HG03280 (cell line): ENCODE results near the gene LIN9.
"Not testable (repeated sequence)": the region's sequence is repeated elsewhere in the genome, so short reads cannot be mapped to it uniquely, and the experiment has no call there.

ENCODE experiments used
- ATAC-seq: cut with Tn5 transposase; IDR thresholded peaks from one replicate; pipeline ENCODE4 v1.9.1; 2021; ENCODE audit warnings: mild to moderate bottlenecking, moderate library complexity; ENCODE audit not compliant: unreplicated experiment

The LIN9 gene, protein sequence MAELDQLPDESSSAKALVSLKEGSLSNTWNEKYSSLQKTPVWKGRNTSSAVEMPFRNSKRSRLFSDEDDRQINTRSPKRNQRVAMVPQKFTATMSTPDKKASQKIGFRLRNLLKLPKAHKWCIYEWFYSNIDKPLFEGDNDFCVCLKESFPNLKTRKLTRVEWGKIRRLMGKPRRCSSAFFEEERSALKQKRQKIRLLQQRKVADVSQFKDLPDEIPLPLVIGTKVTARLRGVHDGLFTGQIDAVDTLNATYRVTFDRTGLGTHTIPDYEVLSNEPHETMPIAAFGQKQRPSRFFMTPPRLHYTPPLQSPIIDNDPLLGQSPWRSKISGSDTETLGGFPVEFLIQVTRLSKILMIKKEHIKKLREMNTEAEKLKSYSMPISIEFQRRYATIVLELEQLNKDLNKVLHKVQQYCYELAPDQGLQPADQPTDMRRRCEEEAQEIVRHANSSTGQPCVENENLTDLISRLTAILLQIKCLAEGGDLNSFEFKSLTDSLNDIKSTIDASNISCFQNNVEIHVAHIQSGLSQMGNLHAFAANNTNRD

DNA sequence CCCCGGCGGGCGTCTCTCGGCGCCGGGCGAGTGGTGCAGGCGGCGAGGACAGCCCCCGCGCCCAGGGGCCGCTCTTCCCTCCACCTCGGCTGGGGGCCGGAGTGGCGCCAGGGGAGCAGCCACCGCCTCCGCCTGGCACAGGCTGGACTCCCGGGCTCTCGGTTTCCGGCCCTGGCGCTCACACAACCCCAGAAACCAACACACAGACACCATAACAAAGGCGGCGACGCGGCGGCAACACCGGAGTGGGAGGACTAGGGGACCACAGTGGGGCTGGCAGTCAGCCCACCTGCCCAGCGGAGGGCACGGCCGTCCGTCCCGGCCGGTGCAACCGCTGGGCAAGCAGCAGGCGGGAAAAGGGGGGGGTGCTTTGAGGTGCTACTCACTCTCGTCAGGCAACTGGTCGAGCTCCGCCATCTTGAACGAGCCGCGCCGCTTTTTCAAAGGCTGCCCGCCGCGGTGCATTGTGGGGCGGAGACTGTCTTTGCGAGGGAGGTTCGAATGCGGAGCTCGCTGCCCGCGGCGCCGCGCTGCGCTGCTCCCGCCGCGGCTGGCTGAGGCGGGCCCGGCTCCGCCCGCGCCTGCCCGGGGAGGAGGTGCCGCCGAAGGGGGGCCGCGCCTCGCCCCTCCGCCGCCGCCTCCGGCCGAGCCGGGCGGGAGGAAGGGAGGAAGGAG, at the start of gene LIN9:
LIN9 (minus strand) TSS at position 442 of the 675 bp plus-strand sequence; CDS start at position 417, 25 bp downstream.
- peak; percentile 75 for ATAC-seq

DNA sequence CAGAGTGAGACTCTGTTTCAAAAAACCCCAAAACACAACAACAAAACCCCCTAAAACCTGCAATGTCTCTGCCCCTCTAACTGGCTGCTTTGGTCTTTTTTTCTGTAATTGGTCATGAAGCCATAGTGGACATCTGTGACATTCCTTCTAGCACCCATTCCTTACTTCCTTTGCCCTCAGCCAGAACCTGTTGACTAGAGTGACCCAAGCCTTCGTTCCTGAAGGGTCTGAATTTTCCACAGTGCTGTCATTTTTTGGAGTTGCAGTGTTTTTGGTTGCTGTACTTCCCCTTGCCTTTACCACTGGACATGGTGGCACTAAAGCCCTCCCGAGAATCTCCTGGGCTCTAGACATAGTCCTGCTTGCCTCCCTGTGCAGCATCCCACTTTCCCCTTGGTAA, 48.5 kb upstream of the LIN9 start:
- no peak for ATAC-seq

- ATAC-seq = no peak
Observed at GRCh38 chr1:226355669-226356551, 46.9 kb upstream of the LIN9 start.

DNA sequence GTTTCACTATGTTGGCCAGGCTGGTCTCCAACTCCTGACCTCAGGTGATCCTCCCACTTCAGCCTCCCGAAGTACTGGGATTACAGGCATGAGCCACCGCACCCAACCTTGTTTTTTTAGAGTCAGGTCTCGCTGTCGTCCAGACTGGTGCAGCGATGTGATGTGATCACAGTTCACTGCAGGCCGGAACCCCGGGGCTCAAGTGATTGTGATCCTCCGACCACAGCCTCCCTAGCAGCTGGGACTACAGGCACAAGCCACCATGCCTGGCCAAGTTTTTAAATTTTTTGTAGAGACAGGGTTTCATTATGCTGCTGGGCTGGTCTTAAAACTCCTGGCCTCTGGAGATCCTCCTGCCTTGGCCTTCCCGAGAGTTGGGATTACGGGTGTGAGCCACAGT, 46.1 kb upstream of the LIN9 start:
- no peak for ATAC-seq

DNA sequence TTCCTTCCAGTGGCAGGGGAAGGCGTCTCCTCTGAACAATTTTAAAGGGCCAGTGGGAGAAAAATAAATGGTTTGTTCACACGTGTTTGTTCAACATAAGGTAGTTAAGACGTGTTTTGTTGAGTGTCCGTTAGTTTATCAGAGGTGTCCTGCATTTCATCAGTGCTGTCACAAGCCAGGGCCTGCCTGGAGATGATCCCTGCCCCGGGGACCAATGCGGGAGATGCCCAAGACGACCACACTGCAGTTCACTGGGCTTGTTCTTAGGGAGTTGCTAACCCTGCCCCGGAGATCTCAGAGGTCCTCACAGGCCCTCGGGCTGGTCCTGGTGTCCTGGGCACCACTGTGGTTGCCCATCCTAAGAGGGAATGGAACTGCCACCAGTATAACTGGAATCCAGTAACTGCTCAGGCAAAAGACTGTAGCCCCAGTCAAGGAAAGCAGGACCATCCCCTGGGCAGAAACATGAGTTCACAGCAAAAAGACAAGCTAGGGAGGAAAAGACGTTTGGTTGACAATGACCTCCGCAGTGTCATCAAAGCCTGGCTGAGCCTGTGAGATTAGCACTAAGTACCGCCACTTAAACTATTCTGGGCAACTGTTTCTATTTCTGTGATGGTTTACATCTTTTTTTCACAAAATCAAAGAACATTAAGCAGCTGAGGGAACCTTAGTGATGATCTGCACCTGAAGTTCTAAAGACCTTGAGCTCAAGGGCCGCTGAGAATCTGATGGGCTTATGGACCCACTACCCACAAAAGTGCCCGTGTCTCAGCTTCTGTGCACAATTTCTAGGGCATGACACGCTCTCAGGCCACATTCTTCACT, 44.9 kb upstream of the LIN9 start:
- ATAC-seq = no peak

DNA sequence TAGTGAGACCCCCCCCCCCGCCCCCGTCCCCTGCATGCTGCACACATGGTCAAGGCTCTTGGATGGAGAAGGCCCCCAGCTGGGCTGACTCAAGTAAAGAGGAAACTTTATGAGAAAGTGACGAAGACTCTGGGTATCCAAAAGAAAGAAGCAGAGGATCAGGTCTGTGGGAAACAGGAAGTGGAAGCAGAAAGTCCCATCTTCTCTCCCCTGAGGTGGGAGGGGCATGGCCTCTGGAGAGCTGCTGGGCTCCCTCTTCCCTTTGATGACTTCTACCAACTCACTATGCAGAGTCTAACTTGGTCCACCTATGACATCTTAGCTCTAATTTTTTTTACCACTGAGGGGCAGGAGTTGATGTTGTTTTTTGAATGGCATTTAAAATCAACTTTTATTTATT, 42.7 kb upstream of the LIN9 start:
- no peak for ATAC-seq

DNA sequence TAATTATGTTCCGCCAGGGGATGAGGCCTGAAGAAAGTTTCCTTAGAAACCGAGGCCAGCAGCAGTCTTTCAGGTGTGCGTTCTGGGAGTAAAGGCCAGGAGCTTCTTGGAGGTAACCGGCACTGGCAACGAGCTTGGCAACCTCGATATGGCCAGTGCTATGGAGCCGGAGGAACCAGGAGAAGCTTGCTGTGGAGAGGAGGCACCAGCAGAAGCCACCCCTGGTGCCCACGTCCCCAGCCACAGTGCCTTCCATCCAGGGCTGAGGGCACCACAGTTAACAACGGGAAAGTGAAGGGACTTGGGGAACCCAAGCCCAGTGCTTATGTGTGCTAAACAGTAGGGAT, 41.5 kb upstream of the LIN9 start:
- no peak for ATAC-seq

DNA sequence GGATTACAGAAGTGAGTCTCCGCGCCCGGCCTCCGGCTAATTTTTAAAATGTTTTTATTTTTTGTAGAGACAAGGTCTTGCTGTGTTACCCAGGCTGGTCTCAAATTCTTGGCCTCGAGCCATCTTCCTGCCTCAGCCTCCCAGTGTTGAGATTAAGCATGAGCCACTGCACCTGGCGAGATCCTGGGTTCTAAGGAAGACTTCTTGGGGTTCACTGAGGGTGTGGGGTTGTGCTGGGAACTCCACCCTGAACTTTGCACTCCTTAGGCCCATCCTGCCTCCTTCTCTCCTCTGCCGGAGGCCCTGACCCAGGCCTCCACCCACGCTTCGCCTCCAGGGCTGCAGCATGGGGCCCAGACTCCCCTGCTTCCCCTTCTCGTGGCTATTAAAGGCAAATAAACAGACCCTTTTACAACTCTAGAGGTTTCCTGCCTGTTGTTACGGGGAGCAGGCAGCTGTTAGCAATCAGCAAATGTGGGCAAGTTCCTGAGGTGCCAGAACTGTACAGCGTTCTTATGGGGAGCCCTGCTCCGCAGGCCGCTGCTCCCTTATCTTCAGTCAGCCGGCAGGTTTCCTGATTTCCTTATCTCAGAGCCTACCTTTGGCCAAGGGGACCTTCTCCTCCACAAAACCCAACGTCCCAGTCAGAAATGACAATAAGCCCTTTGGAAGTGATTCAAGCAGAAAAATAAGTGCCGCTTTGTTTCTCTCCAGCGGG, 41.0 kb upstream of the LIN9 start:
- no peak for ATAC-seq

DNA sequence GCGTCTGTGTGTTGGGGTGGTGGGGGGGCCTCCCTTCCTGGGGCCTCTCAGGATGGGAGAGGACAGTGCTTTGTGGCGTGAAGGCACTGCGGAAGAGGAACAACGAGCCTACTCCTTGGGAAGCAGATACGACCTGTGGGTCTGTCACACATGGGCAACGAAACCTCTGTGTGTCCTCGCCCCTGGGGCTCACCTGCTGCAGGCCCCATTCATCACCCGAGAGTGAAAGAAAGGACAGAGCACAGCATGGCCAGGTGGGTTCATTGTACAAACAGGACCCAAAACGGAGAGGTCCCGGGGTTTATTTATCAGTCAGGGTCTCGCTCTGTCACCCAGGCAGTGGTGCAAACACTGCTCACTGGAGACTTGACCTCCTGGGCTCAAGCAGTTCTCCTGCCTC, 40.1 kb upstream of the LIN9 start:
- no peak for ATAC-seq

- ATAC-seq = no peak
Observed at GRCh38 chr1:226344441-226345259, 35.7 kb upstream of the LIN9 start.

DNA sequence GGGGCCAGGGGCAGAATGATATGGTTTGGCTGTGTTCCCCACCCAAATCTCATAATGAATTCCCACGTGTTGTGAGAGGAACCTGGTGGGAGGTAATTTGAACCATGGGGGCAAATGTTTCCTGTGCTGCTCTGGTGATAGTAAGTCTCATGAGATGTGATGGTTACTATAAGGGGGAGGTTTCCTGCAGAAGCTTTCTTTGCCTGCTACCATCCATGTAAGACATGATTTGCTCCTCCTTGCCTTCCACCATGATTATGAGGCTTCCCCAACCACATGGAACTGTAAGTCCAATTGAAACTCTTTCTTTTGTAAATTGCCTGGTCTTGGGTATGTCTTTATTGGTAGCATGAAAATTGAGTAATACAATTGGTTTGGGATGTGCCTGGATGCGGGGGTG, 33.7 kb upstream of the LIN9 start:
- ATAC-seq = no peak

- not testable (repeated sequence) for ATAC-seq
Observed at GRCh38 chr1:226340111-226340510, 31.1 kb upstream of the LIN9 start.

DNA sequence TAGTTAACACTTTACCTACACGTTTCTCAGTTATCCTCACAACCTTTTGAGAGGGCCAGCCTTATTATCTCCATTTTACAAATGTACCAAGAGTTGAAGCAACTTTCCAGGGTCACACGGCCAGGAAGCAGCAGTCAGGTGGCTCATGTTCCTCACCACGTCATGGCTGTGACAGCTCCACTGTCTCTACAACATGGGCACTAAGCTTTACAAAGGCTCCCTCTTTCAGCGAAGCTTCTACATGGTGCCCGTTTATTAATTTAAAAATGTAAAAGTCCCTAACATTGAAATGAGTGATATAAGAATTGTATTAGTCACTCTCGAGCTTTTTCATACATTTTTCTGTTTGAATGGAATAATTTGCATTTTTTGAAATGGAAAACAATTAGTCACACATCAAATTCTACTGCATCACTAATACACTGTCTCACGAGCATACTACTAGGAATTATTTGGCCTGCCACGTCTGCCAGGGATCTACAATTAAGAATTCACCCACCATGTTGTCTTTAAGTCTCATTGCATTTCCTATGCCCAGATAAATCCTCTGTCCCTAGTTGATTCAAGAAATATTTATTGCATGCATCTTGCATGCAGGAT, 28.4 kb upstream of the LIN9 start:
- no peak for ATAC-seq

DNA sequence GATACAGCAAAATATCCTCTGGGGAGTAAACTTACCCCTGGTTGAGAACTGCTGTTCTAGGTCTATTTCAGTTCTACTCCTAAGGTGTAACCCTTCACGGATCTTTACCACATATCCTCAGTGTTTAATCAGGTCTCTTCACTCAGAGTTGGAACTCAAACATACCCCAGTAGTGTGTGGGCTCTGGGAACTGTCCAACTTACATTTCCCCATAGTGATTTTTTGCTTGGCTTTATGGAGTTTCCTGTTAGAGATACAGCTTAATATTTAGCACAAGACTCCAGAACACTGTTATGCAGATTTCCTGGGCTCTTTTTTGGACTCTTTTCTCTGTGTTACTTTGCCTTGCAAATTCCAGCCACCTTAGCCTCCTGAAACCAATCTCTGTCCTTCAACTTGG, 26.7 kb upstream of the LIN9 start:
- ATAC-seq = no peak

GRCh38 chr1:226332947-226333346, 24.0 kb upstream of the LIN9 start:
- no peak for ATAC-seq

DNA sequence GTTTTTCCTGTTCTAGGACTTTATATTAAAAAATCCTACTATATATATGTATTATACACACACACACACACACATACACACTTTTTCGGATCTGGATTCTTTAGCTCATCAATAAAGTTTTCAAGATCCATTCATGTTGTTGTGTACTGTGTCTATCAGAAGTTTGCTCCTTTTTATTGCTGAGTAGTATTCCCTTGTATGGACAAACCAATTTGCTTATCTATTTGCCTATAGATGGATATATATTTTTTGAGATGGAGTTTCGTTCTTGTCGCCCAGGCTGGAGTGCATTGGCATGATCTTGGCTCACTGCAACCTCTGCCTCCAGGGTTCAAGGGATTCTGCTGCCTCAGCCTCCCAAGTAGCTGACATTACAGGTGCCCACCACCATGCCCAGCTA, 20.3 kb upstream of the LIN9 start:
- ATAC-seq = no peak

- ATAC-seq = no peak
Observed at GRCh38 chr1:226327761-226328162, 18.8 kb upstream of the LIN9 start.

GRCh38 chr1:226325178-226325577, 16.2 kb upstream of the LIN9 start:
- ATAC-seq = no peak

GRCh38 chr1:226324479-226324878, 15.5 kb upstream of the LIN9 start:
- ATAC-seq = no peak
